TTC549 (cell line): ENCODE results near the gene HNRNPL.
"Not testable (repeated sequence)": the region's sequence is repeated elsewhere in the genome, so short reads cannot be mapped to it uniquely, and the experiment has no call there.

Source experiments
- FAIRE-seq: peaks from 2 replicates; lab custom pipeline; 2012; peaks lifted over from hg19 to GRCh38; lab: Jason Lieb, UNC

Gene HNRNPL

DNA sequence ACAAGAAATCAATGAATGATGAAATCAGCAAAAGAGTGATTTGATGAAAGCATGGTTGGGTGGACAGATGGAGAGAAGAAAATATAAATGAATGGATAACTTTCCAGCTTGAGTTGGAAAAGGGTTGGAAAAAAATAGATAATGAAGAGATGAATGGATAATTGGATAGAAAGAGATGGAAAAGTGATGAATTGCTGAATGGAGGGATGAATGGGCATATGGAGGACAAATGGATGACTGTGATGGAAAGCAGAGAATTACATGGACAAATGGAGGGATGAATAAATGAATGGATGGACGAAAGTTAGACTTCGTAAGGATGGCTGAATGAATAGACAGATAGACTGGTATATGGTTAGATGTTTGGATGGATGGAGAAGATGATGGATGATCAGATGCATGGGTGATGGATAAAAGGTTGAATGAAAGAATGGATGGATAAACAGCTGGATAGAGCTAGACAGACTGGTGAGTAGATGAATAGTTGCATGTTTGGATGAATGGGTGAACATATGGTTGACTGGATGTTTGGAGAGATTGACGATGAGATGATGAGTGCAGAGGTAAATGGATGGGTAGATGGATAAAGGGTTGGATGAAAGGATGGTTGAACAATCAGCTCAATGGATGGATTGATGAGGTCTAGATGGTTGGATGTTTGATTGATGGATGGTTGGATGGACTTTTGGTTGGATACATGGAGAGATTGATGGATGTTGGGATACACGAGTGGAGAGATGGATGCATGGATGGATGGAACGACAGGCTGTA lies 49.0 kb downstream of the HNRNPL start:
- FAIRE-seq: no peak

DNA sequence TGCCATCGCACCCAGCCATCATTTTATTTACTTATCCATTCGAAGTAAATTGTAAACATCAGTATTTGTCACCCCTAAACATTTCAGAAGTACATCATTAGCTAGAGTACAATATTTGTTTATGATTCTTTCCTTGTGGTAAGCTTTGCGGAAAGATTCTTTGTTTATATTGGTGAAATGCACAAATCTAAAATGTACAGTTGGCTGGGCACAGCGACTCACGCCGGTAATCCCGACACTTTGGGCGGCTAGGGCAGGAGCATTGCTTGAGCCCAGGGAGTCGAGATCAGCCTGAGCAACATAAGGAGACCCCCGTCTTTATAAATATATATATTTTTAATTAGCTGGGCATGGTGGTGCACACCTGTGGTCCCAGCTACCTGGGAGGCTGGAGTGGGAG lies 50.7 kb downstream of the HNRNPL start:
- FAIRE-seq: no peak

DNA sequence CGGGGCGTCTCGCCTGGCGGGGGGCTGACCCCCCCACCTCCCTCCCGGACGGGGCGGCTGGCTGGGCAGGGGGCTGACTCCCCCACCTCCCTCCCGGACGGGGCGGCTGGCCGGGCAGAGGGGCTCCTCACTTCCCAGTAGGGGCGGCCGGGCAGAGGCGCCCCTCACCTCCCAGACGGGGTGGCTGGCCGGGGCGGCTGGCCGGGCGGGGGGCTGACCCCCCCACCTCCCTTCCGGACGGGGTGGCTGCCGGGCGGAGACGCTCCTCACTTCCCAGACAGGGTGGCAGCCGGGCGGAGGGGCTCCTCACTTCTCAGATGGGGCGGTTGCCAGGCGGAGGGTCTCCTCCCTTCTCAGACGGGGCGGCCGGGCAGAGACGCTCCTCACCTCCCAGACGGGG lies 52.0 kb downstream of the HNRNPL start:
- not testable (repeated sequence) for FAIRE-seq

DNA sequence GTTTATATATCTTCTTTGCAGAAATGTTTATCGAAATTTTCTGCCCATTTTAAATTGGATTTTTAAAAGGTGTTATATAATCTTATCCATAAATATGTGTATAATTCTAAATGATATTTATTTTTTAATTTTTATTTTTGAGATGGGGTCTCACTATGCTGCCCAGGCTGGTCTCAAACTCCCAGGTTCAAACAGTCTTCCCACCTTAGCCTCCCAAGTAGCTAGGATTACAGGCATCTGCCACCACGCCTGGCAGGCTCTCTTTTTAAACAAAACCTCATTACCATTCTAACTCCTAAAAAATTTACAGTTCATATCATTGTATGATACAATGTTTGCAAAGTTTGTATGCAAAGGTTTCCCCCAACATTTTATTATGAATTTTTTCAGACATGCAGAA lies 53.6 kb downstream of the HNRNPL start:
- no peak for FAIRE-seq

DNA sequence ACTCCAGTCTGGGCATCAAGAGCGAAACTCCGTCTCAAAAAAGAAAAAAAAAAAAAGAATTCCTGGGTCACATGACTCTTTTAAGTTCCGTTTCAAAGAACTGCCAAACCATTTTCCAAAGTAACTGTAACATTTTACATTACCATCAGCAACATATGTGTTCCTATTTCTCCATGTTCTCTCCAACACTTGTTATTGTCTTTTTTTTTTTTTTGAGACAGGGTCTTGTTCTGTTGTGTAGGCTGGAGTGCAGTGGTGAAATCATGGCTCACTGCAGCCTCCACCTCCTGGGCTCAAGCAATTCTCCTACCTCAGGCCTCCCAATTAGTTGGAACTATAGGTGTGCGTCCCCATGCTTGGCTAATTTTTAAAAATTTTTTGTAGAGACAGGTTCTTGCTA lies 54.2 kb downstream of the HNRNPL start:
- FAIRE-seq: no peak

DNA sequence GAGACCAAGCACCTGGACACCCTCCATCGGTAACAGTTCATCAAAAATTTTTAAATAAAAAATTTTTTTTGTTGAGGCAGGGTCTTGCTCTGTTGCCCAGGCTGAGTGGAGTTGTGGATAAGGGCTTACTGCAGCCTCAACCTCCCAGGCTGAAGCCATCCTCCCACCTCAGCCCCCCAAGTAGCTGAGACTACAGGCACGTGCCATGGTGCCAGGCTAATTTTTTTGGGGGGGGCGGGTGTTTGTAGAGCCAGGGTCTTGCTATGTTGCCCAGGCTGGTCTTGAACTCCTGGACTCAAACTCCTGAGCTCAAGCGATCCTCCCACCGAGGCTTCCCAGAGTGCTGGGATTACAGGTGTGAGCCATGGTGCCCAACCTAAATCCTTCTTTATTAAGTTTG lies 56.1 kb downstream of the HNRNPL start:
- FAIRE-seq: no peak

DNA sequence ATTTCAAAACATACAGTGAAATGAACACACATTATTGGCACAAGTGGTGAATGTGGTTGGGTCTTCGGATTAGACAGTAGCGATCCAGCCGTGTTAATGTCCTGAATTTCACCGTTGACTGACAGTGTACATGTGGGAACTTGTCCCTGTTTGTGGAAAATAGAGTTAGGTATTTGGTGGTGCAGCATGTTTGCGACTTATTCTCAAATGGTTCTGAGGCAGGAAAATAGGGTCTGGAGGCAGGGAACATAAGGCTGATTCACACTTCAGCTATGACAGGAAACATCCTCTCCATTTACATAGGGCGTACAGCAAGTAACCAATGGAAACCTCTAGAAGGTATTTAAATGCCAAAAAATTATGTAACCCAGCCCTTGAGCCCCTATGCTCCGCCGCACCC lies 56.6 kb downstream of the HNRNPL start:
- no peak for FAIRE-seq

DNA sequence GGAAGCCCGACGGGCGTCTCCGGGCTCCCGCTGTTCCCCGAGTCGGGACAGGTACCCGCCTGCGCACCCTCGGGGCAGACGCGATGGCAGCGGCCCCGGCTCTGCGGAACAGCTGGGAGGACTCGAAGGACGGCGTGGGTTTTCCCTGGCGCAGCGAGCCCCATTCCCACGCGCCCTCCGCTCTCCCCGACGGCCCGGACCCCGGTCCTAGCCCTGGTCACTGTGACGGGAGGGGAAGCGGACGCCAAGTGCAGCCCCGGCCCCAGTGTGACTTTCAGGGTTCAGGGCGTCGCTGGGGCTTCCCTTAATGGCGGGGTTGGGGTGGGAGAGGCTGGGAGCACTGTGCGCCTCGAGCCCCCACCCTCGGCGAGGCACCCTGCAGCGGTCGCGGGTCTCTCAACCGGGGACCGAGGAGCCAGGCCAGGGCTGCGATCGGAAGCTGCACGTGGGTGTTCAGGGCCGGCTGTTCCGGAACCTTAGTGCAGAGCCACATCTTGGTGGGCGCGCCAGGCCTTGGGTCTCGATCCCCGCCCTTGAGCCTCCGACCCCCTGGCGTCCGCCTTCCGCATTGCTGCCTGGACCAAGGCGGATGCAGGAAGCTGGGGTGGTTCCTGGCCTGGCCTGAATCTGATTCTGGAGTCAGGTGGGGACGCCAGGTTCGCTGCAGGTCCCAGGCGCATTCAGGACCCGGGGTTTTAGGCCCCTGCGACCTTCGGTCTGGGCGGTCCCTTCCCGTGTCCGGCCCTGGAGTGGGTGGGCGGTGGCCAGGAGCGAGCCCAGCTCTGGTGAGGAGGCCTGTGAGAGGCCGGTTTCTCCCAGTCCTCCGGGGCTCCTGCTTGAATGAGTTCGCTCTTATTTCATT lies 57.3 kb downstream of the HNRNPL start:
- no peak for FAIRE-seq

DNA sequence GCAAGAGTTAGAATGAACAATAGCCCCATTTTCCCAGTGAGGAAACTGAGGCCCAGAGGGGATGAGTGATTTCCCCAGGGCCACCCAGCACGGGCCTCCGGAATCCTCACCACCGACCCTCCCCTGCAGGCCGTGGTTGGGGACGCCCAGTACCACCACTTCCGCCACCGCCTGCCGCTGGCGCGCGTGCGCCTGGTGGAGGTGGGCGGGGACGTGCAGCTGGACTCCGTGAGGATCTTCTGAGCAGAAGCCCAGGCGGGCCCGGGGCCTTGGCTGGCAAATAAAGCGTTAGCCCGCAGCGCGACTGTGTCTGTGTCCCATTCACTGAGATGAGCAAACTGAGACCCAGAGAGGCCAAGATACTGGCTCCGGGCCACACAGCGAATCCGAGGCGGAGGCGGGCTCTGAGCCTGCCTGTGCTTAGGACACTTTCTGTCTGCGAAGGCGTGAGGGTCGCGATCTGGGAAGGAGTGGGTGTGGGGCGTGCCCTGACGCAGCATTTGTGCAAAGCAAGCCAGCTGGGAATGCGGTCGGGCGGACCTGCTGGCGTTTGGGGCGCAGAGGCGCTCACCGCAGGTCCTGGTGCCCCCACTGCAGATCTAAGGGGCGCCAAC lies 58.2 kb downstream of the HNRNPL start:
- not testable (repeated sequence) for FAIRE-seq

DNA sequence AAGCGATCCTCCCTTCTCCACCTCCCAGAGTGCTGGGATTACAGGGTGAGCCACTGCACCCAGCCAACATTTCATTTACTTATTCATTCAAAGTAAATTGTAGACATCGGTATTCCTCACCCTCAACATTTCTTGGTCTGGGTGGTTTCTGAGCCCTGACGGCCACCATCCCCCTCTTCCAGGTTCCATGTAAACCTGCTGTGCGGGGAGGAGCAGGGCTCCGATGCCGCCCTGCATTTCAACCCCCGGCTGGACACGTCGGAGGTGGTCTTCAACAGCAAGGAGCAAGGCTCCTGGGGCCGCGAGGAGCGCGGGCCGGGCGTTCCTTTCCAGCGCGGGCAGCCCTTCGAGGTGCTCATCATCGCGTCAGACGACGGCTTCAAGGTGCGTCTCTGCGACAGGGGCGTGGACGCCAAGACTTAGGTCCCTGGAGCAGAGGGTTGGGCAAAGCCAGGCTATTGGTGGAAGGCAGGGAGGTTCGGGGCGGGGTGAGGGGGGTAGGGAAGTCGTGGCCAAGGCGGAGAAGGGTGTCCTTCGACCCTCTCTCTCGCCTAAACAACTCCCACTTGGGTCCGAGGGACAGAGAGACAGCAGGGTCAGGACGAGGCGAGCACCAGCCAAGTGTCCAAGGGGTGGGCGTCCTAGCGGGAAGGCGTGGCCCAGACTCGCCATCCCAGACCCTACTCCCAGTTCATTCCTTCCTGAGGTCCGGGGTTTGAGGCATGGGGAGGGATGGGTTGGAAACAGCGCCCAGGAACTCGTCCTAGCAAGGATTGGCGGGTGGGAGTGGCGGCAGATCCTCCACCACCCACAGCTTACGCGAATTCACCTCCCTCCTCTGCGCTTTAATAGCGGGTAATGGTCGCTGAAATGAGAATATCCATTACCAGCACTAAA lies 59.0 kb downstream of the HNRNPL start:
- FAIRE-seq: not testable (repeated sequence)

DNA sequence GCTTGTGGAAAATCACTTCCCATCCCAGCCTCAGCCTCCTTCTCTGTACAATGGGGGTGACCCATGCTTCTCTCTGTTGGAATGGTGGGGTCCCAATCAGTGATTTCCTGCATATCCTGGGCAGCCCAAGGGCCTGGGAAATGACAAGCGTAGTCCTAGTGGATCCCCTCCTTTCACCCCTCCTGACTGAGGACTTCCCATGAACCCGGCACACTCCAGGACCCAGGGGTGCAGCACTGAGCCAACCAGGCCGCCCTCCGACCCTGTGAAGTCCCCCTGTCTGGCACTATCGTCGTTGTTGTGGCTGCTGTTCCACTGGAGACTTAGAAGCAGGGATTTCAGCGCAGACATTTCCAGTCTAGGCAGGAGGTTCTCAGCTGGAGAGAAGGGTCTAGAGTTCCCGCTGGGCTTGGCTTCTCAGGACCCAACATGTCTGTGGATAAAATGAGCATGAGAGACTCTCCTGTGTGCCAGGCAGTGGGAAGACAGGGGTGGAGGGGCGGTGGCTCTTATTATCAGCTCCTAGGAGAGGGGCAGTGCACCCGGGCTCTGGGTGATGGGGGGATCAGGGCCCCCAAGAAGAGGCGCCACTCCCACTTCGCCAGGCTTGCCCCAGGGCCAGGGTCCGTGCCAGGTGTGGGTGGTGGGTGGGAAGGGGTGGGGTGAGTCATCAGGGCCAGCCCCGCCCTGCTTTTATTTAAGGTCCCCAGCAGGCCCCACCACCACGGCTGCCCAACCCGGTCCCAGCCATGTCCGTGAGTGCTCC lies 61.1 kb downstream of the HNRNPL start, which contains the start of gene LGALS7B:
Gene LGALS7B (plus strand): TSS at position 723 of the 766 bp plus-strand sequence. CDS start 27 bp downstream, at position 750.
- no peak for FAIRE-seq

DNA sequence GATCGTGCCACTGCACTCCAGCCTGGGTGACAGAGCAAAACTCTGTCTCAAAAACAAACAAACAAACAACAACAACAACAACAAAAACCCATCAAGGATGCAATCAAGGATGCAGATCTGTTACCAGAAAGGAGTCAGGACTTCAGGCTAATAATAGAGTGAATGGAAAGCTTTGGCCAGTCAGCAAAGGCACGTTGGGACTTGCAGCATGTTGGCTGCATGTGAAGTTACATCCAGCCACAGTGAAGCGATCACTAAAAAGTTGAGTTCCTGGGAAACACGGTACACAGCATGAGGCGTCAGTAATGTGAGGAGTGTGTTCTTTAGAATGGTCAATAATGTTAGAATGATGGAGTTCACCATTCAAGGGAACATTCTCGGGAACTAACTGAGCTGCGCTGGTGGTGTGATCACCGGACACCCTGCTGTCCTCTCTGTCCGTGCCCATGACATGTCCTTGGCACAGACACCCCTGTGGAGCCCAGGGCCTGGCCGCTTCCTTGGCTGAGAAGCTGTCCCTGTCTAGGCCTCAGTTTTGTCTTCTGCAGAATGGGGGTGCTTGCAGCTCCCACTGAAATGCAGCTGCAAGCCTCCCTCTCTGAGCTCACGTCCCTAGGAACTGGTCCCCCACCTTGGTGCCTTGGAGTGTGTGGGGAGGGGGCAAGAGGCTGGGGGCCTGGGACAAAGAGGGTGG lies 63.1 kb downstream of the HNRNPL start:
- FAIRE-seq: no peak
